Germinal center (tissue), 1 donor: ENCODE data around the gene ALKAL2.

Experiments
- DNase-seq: peaks from one replicate; pipeline ENCODE4 v3.0.0; 2012; ENCODE audit warnings: mixed read lengths, low spot score

Gene ALKAL2

GRCh38 chr2:270861-271260 is 17.0 kb downstream of the ALKAL2 start:
- no peak for DNase-seq

GRCh38 chr2:269356-270030 is 18.4 kb downstream of the ALKAL2 start:
- DNase-seq, result no peak

GRCh38 chr2:268323-268722 is 19.6 kb downstream of the ALKAL2 start:
- no peak for DNase-seq

- DNase-seq, result peak; percentile 97
These were observed 23.1 kb downstream of the ALKAL2 start, which contains the start of gene ACP1 for GRCh38 chr2:264493-265468. Gene ACP1 (plus strand): TSS chr2:264947. CDS start chr2:264965, 18 bp downstream.

GRCh38 chr2:263774-264492 is 24.0 kb downstream of the ALKAL2 start, which contains the start of gene SH3YL1:
Gene SH3YL1 (minus strand): TSS chr2:264032. CDS start chr2:263984, 48 bp downstream.
- peak; percentile 34 for DNase-seq

- no peak for DNase-seq
These were observed 24.7 kb downstream of the ALKAL2 start for GRCh38 chr2:263022-263738.

- DNase-seq, result no peak
These were observed 25.8 kb downstream of the ALKAL2 start for GRCh38 chr2:262117-262516.

GRCh38 chr2:260507-261161 is 27.3 kb downstream of the ALKAL2 start:
- DNase-seq, result no peak

- no peak for DNase-seq
These were observed 28.0 kb downstream of the ALKAL2 start for GRCh38 chr2:259789-260331.

GRCh38 chr2:258933-259332 is 29.0 kb downstream of the ALKAL2 start:
- DNase-seq, result no peak

- no peak for DNase-seq
These were observed 30.0 kb downstream of the ALKAL2 start for GRCh38 chr2:257842-258241.

GRCh38 chr2:257429-257828 is 30.5 kb downstream of the ALKAL2 start:
- no peak for DNase-seq

- DNase-seq, result no peak
These were observed 31.8 kb downstream of the ALKAL2 start for GRCh38 chr2:256094-256493.

GRCh38 chr2:255195-255594 is 32.7 kb downstream of the ALKAL2 start:
- no peak for DNase-seq

- no peak for DNase-seq
These were observed 33.6 kb downstream of the ALKAL2 start for GRCh38 chr2:254241-254640.

- no peak for DNase-seq
These were observed 34.7 kb downstream of the ALKAL2 start for GRCh38 chr2:253202-253638.

GRCh38 chr2:252001-252602 is 35.8 kb downstream of the ALKAL2 start:
- no peak for DNase-seq

- no peak for DNase-seq
These were observed 38.3 kb downstream of the ALKAL2 start for GRCh38 chr2:249538-250042.

GRCh38 chr2:248724-249123 is 39.2 kb downstream of the ALKAL2 start:
- DNase-seq, result no peak

GRCh38 chr2:246489-247144 is 41.3 kb downstream of the ALKAL2 start:
- DNase-seq, result peak; percentile 20
